ENCODE results near the gene SERPINB5.

DNA sequence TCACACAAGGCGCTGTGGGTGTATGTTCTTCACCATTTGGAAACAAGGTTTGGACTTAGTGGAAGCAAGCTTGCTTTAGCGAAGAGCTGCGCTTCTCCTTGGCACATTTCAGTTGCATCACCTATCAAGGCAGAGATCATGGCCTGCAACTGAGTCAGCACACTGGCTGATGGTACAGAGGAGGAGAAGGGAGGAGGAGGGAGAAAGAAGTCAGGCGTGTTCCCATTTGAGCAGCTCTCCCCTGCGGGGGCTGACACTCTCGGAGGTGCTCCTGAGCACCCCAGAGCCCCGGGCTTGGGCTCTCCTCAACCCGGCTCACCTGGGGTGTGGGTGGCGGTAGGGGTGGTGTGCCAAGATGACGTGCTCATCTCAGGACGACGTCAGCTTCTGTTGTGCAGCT is 6.0 kb upstream of the SERPINB5 start:
- TF ChIP-seq, protein P1, sequence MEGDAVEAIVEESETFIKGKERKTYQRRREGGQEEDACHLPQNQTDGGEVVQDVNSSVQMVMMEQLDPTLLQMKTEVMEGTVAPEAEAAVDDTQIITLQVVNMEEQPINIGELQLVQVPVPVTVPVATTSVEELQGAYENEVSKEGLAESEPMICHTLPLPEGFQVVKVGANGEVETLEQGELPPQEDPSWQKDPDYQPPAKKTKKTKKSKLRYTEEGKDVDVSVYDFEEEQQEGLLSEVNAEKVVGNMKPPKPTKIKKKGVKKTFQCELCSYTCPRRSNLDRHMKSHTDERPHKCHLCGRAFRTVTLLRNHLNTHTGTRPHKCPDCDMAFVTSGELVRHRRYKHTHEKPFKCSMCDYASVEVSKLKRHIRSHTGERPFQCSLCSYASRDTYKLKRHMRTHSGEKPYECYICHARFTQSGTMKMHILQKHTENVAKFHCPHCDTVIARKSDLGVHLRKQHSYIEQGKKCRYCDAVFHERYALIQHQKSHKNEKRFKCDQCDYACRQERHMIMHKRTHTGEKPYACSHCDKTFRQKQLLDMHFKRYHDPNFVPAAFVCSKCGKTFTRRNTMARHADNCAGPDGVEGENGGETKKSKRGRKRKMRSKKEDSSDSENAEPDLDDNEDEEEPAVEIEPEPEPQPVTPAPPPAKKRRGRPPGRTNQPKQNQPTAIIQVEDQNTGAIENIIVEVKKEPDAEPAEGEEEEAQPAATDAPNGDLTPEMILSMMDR (IDR thresholded peaks at IDR 0.05; ENCODE audit: borderline replicate concordance, extremely low read depth, low read length, poor library complexity, severe bottlenecking): no peak
- TF ChIP-seq EZH2 (IDR thresholded peaks at IDR 0.05; ENCODE audit: borderline replicate concordance, low read depth, low read length, severe bottlenecking): no peak
